CD1c-positive myeloid dendritic cell (primary cell): ENCODE data around the gene UBASH3B.
A peak's percentile ranks its signal among the peaks of the same experiment; 100 is the strongest.

Experiments used
- DNase-seq: peaks from one replicate; pipeline ENCODE4 v3.0.0-alpha.2; 2016; ENCODE audit errors: extremely low spot score

UBASH3B gene

DNA sequence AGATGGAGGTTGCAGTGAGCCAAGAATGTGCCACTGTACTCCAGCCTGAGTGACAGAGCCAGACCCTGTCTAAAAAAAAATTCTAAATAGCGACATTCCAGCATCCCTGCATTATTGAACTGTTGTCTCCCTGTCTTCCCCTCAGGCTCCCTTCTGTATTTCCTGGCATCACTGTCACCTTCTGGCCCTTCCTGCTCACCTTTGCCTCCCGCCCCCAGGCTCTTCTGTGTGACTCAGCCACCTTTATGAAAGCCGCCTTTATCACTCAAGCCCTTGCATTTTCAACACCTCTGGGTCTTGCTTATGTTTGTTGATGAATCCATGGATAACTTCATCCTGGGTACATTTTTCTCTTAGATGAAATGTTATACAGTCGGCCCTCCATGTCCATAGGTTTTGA lies 21.1 kb downstream of the UBASH3B start:
- no peak for DNase-seq

DNA sequence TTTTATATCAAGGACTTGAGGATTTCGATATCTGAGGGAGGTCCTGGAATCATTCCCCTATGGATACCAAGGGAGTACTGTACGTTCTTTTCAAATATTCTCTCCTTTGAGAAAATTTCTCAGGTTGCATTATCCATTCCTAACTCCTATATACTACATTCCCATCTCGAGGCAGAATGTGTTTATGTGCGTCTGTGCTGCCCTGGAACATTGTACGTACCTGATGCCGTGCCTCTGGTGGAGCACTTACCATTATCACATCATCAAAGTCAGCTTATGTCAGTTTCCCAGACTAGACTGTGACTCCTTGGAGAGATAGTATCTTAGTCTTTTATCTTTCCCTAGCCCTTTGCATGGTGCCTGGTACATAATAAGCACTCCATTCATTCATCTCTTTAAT lies 21.7 kb downstream of the UBASH3B start:
- DNase-seq, result no peak

DNA sequence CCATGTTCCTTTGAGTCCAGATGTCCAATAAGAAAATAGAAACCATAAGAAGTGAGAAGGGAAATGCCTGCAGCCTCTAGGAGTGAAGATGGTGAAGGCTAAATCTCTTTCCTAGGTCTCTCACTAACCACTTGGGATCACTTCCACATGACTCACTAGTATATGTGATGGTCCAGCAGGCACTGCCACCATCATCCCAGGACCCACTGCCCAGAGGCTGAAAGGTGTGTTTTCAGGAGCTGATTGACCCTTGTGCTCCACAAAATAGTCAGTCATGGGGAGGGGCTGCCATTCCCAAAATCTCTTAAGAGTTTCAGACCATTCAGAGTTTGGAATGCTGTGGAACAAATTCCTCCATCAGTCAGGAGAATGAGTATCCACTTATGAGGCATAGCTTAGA lies 22.9 kb downstream of the UBASH3B start:
- no peak for DNase-seq

DNA sequence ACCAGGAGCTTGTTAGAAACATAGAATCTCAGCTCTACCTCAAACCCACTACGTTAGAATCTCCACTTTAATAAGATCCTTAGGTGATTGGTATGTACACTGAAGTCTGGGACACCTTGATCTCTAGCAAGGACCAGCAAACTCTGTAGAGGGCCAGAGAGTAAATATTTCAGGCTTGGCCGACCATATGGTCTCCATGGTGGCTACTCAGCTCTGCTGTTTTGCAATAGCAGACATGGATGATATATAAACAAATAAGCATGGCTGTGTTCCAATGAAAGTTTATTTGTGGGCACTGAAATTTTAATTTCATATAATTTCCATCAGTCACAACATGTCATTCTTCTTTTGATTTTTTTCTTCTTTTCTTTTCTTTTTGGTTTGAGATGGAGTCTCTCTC lies 23.9 kb downstream of the UBASH3B start:
- DNase-seq, result no peak

DNA sequence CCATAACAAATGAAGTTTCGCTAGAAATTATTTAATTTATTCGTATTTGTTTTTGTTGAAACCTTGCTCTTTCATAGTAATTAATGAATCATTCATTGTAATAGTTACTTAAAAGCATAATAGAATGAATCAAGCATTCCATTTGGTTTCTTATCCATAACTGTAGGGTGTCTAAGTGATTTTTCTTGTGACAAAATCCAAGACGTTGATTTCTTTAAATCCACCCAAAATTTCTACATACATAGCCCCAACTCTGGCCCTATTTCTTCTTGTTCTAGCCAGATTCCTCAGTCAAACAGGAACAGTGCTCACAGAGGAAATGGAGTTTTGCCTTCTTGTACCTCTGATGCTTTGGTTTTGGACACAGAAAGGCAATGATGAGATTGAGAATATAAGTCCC lies 25.5 kb downstream of the UBASH3B start:
- DNase-seq, result no peak

DNA sequence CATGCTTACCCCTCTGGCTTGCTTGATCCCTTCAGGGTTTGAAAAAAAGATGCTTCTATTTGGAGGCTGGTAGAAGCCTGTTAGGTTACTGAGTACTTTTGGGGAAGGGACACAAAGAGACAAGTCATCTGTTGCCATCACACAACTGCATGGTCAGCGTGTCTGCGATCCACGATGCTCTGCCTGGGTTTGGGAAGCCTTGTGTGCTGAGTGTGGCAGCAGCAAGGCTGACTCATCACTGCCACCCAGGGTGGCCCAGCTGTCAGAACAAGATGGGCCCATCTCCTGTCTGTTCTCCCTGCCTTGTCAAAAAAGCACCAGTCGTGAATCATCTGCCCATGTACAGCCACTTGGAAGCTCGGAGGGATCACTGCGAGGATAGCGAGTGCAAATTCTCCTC lies 26.2 kb downstream of the UBASH3B start:
- no peak for DNase-seq

DNA sequence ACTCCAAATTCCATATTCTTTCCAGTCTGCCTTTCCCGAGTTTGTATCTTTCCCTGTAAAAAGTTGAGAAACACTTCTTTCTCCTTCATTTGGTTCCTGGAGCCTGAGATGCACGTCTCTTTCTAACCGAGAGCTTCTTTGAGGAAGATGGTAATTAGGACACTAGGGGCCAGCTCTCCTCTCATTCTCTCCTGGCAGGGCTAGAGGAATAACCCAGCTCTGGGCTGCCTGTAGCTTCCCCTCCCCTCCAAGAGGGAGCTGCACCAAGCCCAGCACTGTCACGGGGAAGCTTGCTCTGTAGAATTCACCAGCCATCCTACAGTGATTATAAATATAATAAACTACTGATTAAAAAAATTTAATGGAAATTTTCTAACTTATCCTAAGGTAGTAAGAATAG lies 26.9 kb downstream of the UBASH3B start:
- DNase-seq, result no peak

DNA sequence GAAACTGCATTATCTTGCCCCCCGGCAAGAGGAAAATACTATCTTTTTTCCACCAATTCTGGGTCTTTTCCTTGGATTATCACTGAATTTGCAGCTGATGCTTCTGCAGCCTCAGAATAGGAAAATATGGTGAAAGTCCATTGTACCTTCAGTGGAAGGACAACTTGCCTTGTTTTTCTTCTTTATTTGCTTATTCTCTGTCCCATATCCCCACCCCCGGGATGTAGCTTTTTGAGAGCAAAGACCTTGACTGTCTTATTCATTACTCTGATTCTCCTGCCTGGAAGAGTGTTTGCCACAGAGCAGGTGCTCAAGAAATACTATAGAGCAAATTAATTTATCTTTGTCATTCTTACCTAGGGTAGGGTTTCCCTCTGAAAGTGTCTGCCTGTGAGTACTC lies 29.5 kb downstream of the UBASH3B start:
- DNase-seq, result no peak

DNA sequence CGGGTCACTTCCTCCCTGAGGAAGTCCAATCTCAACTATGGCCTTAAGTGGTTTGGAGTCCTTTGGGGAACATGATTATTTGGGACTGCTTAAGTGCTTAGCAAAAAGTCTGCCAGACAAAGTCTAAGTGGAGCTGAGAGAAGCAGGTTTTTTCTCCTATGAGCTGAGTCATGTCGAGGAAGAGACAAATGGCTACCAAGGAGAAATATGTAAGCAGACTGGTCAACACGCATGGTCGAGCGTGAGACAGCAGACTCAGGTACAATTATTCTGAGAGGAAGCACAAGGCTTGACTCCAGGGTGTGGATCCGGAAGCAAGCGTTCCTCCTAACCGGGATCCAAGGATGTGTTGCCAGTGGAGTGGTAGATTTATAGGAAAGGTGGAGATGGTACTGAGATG lies 30.6 kb downstream of the UBASH3B start:
- no peak for DNase-seq

DNA sequence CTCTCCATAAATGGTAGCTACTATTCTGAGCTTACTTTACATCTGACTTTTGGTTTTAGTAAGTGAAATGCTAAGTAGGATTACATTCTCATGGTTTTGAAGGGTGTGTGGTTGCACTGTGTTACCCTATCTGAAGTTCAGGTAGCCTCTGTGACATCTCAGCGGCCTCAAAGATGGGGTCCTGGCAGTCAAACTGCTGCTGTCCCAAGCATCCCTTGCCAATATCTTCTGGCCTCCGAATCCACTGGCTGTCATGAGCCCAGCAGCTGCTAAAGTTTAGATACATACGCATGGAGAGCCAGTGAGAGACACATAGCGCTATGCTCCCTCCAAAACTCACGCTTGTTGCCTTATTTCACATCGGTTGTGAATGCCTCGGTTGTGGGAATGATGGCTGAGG lies 34.9 kb downstream of the UBASH3B start:
- DNase-seq, result no peak

DNA sequence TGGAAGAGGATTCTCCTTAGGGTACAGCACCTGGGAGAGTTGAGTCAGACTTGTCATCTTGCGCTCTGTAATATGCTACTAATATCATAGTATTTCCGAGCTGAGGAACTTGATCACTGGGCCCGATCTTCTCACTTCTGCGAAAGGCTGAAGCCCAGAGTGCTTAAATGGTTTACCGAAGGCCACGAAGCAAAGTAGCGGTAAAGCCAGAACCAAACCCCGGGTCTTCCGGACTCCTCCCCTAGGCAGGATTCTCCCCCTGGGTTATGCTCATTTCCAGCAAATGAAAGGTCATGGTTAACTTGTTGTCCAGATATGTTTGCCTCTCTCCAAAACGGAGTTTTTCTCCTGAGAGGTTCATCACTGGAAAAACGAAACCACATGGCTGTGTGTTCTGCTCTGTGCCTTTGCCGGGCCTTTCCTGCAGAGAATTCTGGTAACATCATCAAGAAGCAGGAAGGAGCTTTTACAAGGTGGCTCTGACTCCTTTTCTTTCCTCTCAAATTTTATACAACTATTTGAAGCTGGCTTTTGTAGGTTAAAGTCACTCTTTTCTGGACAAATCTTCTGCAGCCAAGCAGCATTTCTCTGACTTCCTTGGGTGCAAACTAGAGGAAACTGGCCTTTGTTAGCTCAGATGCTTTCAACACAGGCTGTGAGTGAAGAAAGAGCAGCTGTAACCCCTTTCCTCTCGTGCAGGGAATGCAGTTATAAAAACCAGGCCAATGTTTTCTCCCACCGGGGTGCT lies 35.5 kb downstream of the UBASH3B start:
- peak; percentile 36 for DNase-seq

DNA sequence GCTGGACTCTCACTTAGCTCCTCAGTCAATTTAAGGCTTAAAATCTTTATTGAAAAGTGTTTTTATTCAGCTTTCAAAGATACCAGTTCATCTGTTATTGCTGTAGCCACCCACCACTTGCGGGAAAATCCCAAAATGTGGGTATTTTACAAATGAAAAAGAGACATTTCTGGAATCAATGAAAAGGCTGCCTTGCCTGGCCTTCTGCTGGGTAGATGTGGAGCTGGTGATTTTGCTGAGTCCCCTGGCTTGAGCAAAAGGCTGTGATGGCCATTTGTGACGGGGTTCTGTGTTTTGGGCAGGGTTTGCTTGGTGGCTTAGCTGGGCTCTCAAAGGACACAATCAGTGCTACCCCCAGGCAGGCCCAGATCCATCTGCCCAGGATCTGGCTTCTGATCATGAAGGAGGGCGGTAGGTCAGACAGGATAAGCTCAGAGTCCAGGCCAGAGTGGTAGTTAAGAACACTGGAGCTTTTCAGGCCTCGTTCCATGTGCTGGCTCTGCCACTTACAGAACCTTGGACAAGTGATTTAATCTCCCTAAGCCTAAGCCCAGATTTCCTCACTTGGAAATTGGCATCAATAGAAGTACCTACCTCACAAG lies 36.1 kb downstream of the UBASH3B start:
- DNase-seq, result no peak

DNA sequence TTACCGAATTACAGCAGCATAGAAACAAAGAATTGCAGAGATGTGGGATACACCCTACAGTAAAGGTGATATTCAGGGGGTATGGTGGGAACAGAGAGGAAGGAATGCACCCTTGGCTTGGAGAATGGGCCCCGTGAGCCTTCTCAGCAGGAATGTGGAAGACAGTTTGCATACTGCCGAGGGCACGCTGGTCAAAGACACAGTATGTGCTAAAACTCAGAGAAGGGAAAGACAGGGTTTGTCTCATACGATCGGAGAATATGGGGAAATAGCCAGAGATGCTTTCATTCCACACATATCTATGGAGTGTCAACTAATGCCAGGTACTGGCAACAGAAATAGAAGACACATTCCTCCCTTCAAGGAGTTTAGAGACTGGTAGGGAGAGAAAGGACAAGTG lies 36.9 kb downstream of the UBASH3B start:
- no peak for DNase-seq

DNA sequence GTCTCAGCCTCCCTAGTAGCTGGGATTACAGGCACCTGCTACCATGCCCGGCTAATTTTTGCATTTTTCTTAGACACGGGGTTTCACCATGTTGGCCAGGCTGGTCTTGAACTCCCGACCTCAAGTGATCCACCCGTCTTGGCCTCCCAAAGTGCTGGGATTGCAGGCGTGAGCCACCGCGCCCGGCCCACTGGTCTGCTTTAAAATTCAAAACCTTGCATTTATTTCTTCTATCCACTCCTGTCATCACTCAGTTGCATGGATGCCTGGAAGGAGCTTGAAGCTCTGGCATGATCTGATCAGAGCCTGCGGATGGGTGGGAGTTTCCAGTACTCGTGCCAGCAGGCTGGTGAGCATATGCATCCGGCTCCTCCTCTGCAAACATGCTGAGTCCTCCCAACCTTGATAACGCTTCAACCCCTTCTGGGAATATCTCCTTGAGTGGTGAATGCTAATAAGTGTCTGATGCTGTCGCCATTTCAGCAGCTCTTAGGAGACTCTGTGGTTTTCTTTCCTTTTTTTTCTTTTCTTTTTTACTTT lies 39.6 kb downstream of the UBASH3B start:
- DNase-seq, result no peak

DNA sequence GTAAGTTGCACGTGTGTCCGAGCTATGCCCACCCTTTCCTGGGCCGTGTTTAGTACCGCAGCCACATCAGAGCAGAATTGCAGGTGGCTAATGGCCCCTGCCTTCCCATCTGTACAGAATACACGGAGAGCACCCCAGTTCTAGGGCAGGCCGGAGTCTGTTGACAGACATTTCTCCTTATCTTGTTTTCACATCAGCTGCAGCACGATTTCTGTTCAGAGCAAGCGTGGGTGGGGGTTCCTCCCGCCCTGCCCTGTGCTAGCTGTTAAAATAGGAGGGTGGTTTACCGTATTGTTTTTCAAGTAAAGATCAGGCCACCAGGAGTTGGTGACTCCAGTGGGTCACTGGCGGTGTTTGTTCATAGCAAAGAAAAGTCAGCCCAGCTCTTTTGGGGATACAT lies 41.1 kb downstream of the UBASH3B start:
- DNase-seq, result peak; percentile 77

DNA sequence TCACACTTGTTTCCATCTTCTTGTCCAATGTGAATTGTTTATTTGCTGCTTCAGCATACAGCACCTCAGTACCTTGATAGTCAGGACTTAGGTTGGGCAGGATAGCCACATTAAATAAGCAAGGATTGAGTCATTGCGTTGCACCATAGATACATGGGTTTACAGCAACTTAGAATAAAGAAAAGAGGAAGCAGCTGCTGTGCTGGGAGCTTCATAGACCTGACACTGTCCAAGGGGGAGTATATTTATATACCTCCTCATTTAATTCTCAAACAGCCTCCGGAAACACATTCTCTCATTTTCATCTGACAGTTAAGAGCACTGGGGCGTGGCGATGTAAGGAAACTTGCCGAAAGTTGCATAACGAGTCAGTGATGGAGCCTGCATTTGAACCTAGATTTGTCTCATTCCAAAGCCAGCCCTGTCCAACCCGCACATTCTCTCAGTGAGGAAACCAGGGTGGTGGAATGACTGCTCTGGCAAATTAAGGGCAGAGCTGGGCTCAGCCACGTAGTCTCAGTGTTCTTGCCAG lies 42.2 kb downstream of the UBASH3B start:
- peak; percentile 87 for DNase-seq

DNA sequence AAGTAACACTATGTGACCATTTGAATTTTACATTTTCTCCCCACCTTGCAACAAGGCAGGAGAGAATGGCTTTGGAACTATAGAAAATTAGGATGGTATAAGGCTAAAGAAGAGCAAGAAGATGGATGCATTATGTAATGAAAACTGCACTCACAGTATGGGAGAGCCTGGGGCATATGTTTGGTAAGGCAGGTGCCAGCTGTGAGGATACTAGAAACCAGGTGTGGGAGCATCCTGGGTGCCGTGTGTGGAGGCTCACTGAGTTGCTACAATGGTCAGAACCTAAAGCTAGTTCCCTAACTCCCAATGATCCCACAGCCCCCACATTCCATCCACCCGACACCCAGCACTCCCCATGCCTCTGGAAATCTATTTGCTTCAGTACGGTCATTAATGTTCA lies 42.9 kb downstream of the UBASH3B start:
- no peak for DNase-seq

DNA sequence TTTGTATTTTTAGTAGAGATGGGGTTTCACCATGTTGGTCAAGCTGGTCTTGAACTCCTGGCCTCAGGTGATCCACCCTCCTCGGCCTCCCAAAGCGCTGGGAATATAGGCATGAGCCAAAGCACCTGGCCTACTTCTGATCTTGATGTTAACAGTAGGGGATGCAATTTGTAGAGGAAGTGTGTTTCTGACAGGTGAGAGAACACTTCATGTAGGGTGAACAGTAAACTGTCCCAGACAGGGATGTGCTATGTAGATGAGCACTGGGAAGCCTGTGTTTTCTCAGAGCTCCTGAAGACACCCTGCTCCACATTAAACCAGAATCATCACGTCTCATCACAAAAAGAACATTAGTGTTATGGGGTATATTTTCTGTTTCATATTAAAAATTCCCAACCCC lies 45.1 kb downstream of the UBASH3B start:
- DNase-seq, result no peak

DNA sequence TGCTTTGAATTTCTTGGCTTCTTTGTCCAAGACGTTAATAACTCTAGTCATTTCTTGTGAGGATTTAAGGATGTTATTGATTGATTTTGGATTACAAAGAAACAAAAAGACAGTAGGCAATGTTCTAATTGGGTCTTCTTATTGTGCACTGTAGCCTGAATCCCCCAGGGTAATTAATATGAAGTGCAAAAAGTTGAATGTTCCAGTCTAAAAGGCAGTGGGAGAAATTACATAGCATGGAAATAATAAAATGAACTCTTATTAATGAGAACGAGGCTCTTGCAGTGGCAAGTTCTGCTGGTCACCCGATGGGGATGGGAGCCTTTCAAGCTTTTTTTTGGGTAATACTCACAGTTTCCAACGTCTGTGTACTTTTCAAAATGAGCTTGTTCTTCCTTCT lies 45.6 kb downstream of the UBASH3B start:
- no peak for DNase-seq

DNA sequence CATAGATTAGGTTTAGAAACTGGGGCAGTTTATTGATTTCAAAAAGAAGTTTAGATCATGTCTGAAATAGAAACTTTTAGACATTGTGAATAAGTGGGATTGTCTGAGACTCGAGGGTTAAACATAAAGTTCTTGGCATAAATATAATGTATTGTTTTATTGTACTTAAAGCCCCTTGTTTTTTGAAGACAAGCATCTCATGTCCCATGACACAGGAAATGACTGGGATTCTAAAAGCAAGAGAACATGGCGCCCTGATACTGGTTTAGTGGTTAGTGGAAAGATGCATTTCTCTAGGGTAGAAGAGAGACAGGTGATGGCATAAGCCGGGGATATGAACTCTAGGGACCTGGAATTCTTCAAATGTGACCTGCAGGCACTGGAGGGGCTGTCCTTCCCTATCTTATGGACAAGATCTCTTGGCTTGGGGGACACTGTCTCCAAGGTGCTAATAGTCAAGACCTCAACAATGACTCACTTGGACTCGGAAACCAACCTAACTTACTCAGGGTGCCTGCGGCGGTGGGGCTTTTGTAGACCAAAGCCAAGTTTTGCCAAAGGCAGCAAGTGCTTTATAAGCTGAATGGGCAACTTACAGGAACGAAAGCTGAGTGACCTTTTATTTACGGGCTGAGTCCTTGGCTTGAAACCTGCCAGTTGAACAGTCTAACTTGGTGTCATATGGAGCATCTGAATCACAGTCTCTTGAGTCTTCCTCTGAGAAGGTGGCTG lies 48.2 kb downstream of the UBASH3B start:
- DNase-seq, result no peak

DNA sequence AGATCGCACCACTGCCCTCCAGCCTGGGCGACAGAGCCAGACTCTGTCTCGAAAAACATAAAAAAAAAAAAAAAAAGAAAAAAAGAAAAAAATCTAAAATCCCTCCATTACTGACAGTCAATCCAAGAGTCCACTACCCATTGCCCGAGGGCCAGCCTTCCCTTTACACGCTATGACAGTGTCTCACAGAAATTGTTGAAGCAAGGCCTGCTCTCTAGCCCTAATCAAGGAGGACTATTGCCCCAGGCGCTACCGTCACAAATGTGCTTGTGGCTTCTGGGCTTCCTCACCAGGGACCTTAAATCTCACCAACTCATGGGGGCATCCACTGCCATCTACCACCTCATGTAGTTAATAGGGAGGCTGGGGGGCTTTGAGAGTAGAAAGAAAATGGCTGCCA lies 49.9 kb downstream of the UBASH3B start:
- no peak for DNase-seq

DNA sequence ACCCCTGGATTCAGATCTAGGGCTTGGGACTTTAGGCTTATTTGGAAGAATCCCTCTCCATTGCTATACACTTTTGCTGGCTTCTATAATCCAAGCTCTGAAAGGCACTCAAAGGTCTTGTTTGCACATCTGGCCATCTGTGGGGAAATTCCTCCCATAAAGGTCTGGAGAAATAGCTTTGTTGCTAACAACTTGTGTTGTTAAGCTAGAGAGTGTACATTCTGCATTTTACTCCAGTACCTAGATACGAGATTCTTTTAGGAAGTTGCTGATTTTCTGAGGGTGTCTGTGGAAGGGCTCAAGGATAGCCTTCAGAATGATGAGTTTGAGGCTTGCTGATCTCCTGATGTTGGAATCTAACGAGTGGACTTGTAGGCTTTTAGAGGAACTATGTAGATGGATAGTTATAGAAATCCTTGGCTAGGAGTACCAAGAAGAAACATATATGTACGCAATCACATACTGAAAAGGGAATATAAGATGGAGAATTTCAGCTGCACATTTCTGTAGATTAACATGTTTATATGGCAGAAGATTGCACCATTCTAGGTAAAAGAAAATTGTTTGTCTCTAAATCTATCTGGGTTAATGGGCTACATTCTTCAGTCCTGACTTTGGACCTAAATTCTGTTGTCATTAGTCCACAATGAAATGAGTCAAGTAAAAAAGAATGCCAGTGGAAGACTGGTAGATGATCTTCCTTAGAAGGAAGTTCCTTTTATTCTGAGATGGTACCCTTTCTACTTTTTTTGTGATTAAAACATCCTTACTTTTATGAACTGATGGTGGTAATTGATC lies 51.0 kb downstream of the UBASH3B start:
- no peak for DNase-seq
